GM20000 (cell line): ENCODE results near the gene HHIPL1.

Source experiments
- DNase-seq: peaks from one replicate; pipeline ENCODE4 v3.0.0; 2012; ENCODE audit warnings: low spot score
- TF ChIP-seq, protein P1 (sequence below): IDR thresholded peaks from 2 replicates; pipeline ENCODE4 v1.5.1; 2012; ENCODE audit warnings: mild to moderate bottlenecking, control low read depth; ENCODE audit errors: extremely low read depth, missing control alignments

Gene HHIPL1

DNA sequence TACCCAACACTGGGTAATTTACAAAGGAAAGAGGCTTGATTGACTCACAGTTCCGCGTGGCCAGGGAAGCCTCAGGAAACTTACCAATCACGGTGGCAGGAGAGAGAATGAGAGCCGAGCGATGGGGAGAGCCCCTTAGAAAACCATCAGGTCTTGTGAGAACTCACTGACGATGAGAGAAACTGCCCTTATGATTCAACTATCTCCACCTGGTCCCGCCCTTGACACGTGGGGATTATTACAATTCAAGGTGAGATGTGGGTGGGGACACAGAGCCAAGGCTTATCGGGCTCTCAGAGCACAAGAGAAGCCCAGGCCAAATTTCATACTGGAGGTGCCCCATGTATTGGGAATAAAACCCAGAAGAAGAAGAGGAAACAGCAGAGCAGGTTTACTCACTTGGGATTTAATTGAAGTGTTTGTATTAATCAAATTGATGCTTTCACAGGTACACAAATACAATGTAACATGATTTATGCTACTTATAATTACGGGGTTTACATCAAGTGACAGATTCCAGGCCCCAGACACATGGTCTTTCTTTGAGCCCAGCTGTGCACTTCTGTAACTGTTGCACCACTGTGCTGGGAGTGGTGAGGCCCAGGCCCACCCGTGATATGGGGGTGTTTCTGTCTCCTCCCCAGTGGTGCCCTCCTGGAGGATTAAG lies 32.7 kb upstream of the HHIPL1 start:
- DNase-seq, result no peak
- TF ChIP-seq, protein P1, sequence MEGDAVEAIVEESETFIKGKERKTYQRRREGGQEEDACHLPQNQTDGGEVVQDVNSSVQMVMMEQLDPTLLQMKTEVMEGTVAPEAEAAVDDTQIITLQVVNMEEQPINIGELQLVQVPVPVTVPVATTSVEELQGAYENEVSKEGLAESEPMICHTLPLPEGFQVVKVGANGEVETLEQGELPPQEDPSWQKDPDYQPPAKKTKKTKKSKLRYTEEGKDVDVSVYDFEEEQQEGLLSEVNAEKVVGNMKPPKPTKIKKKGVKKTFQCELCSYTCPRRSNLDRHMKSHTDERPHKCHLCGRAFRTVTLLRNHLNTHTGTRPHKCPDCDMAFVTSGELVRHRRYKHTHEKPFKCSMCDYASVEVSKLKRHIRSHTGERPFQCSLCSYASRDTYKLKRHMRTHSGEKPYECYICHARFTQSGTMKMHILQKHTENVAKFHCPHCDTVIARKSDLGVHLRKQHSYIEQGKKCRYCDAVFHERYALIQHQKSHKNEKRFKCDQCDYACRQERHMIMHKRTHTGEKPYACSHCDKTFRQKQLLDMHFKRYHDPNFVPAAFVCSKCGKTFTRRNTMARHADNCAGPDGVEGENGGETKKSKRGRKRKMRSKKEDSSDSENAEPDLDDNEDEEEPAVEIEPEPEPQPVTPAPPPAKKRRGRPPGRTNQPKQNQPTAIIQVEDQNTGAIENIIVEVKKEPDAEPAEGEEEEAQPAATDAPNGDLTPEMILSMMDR, result no peak

DNA sequence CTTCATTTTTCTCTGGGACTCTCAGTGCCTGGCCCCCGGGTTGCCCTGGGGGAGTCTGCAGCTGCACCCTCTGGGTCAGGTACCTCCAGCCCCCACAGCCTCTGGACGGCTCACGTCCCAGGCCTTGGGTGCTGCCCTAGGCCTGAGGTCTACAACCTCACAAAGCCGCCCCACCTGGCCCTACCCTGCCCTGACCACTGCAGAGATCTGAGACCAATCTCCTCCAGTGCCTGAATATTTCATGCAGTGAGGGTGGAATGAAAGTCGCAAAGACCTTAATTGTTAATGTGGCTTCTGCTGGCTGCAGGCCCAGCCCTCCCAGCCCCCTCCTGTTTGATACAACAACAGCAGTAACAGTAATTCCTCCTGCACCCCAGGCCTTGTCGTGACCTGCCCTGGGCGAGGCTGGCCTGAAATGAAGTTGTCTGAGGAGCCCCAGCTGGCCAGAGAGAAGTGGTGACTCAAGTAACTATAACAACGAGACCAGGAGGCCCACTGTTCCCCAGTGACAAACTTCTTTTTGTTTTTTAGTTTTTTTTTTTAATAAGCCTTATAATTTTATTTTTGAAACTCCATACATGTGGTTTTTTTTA lies 32.1 kb upstream of the HHIPL1 start:
- TF ChIP-seq, protein P1, result no peak
- no peak for DNase-seq

DNA sequence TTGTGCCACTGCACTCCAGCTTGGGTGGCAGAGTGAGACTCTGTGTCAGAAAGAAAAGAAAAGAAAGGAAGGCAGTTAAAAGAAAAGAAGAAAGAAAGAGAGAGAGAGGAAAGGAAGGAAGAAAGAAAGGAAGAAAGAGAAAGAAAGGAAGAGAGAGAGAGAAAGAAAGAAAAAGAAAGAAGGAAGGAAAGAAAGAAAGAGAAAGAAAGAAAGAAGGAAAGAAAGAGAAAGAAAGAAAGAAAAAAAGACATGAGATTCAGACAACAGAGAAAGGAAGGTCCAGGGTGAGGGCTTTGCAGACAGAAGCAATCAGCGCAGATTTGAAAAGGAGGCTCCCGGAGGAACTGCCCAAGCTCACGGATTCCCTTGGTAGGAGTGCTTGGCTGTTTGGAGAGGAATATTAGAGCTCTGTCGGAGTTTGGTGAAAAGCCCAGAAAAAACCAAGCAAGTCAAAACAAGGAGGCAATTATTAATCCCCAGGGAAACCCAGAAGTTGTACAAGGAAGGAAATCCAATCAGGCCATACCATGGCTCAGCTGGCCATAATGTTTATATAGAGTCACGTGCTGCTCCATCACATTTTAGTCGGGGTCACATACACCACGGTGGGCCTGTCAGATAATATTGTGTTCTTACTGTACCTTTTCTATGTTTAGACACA lies 29.3 kb upstream of the HHIPL1 start:
- DNase-seq, result no peak
- TF ChIP-seq, protein P1, result no peak

DNA sequence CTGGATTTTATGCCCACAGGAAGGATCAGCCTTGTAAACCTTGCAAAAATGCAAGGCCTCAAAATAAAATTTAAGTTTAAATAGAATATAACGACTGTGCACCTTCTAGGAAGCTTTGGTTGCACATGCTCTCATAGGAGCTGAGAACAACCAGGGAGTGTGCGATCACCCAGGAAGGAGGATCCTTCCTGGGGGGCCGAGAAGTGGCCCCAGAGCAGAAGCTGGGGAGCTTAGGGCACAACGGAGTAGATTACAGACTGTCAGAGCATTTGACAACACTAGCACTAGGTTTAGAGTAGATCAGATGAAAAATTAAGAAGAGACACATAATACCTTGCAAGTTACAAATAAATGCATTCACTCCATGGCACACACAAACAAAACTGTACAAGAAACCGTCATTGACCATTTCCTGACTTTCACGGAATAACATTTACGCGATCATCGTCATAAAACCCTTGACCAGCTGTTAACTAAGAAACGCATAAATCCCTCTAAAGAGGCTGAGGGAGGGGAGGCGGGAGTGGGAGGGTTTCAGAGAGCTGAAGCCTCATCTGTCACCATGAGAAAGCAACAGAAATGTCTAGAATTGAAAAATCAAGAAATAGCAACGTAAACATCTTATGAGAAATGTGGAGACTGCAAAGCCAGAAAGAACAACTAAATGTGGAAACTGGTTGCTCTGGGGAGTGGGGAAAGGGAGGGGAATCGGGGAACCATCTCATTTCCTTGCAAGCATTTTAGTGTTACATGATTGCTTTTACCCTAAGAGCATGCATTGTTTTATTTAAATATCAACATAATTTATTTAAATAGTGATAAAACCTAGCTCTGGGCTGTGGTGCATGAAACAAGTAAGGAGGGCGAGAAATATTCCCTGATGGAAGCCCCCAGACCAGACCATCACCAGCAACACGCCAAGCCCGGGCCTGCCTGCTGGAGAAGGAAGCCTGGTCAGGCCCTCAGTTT lies 27.8 kb upstream of the HHIPL1 start:
- TF ChIP-seq, protein P1, result no peak
- DNase-seq, result no peak

DNA sequence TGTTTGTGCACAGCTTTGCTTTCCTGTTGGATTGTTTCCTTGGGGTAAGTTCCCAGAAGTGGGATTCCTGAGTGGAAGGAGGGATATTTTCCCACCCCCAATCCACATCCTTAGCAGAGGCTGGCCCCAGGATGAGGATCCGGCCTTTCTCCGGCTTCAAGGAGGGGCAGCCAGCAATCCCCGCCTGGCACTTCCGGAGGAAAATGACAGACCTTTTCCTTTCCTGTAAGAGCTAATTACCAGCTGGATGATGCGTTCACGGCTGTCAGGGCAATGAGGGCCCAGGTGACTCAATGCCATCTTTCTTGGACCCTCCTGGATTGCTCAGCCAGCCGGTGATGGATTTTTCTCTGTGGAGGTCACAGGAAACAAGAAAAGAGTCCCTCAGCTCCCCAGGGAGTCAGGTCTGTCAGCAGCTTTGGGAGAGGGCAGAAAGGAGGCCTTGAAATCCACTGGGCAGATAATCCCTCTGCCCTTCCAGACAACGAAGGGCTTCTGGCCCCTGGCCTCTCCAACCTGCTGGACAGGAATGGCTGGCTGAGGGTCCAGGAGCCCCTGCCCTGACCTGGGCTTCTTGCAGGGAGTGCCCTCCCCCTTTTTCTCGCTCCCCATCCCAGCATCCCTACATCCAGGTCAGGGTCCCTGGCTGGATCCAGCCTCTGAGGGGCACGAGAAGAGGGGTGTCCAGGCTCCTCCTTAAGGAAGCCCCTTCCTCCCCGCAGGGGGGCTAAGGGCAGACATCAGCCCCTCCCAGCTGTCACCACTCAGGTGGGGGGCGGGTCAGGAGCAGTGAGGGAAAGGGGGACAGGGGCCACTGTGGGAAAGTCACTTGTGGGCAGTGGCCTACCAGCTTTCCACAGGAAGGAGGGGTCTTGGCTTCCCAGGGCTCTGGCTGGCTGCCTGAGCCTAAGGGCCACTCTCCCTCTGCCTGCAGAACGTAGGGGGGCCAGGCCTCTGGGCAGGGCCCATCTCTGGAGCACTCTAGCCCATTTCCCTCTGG lies 24.8 kb upstream of the HHIPL1 start:
- TF ChIP-seq, protein P1, result no peak
- no peak for DNase-seq

DNA sequence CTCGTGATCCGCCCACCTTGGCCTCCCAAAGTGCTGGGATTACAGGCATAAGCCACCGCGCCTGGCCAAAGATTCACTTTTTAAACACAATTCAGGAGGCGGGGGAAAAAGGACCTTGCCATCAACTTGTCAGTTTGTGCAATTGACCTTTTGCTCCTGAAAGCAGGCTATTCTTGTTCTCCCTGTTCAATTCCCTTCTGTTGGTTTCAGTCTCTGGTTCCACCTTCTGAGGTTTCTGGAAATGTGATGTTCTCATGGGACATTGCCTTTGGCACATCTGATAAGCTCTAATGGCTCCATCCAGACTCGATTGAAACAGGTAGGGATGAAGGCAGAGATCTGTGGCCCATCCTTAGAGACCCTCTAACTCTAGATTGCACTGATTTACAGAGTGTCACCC lies 23.0 kb upstream of the HHIPL1 start:
- TF ChIP-seq, protein P1, result no peak
- no peak for DNase-seq
